ENCODE measurements around the gene RNF123. TPM values are rescaled to one million over a fixed set of nuclear protein-coding genes. Genes with fewer than 3 reads are reported as not detected.
A peak's percentile ranks its signal among the peaks of the same experiment; 100 is the strongest.

RNF123 gene
- total and polyA plus RNA-seq, 2 experiments from 2014 or later, result 21.6 to 22.8 TPM

GRCh38 chr3:49701388-49702077, 12.2 kb downstream of the RNF123 start:
- peak; percentile 39 for DNase-seq
- in situ Hi-C loops (cut with MboI), result no loop called here

GRCh38 chr3:49702672-49703071, 13.3 kb downstream of the RNF123 start:
- H3K9me3 ChIP-seq (ENCODE audit: low read depth), result no peaks in the 10 kb centered on the region
- TF ChIP-seq EZH2phosphoT487 (IDR thresholded peaks at IDR 0.05; ENCODE audit: insufficient read depth, low read depth), result no peak
- TF ChIP-seq EZH2 (IDR thresholded peaks at IDR 0.05; ENCODE audit: insufficient read depth, poor library complexity, severe bottlenecking), result no peak
- DNase-seq, result no peak
- H3K27me3 ChIP-seq (replicated peaks; ENCODE audit: insufficient read depth), result no peaks in the 10 kb centered on the region
- no peaks in the 10 kb centered on the region for H4K20me1 ChIP-seq (ENCODE audit: insufficient read depth)
- 0 out of 2 replicates have a peak, but pooled peaks cover 4% of the 10 kb centered on the region for H3F3A ChIP-seq (ENCODE audit: insufficient read depth)
- H2AFZ ChIP-seq, result no peak overlapping the region
- WGBS, 2 experiments (ENCODE audit: low coverage in 1 of 2, low lambda C conversion rate in 2 of 2, missing lambda C conversion rate in 2 of 2), result 86 to 88% methylated on average over 10 to 11 of the region's 11 CpGs
- no peak overlapping the region for H3K9ac ChIP-seq
- in situ Hi-C loops (cut with MboI), result no loop called here
- no peaks in the 10 kb centered on the region for H3K36me3 ChIP-seq (ENCODE audit: low read depth)
- H3K9me2 ChIP-seq (ENCODE audit: insufficient read depth), result no peaks in the 10 kb centered on the region
- H3K4me1 ChIP-seq (ENCODE audit: insufficient read depth), result no peaks in the 10 kb centered on the region
- no peaks in the 10 kb centered on the region for H3K79me2 ChIP-seq (ENCODE audit: insufficient read depth)
- no peak overlapping the region for H3K4me3 ChIP-seq
- no peak overlapping the region for H3K4me2 ChIP-seq (ENCODE audit: unreplicated experiment)
- H3K27ac ChIP-seq, result no peak overlapping the region

More at GRCh38 chr3:49701388-49702077, 12.2 kb downstream of the RNF123 start:
- no peaks in the 10 kb centered on the region for H4K20me1 ChIP-seq (ENCODE audit: insufficient read depth)
- 0 out of 2 replicates have a peak, but pooled peaks cover under 1% of the 10 kb centered on the region for H3F3A ChIP-seq (ENCODE audit: insufficient read depth)
- H3K4me2 ChIP-seq (ENCODE audit: unreplicated experiment), result no peak overlapping the region
- H3K27me3 ChIP-seq (replicated peaks; ENCODE audit: insufficient read depth), result no peaks in the 10 kb centered on the region
- no peak overlapping the region for H3K27ac ChIP-seq
- H3K9me3 ChIP-seq (ENCODE audit: low read depth), result no peaks in the 10 kb centered on the region
- H3K79me2 ChIP-seq (ENCODE audit: insufficient read depth), result no peaks in the 10 kb centered on the region
- H3K4me3 ChIP-seq, result no peak overlapping the region
- no peaks in the 10 kb centered on the region for H3K36me3 ChIP-seq (ENCODE audit: low read depth)
- H3K9me2 ChIP-seq (ENCODE audit: insufficient read depth), result no peaks in the 10 kb centered on the region
- 92% methylated on average over 16 to 21 of the region's 21 CpGs for WGBS, 2 experiments (ENCODE audit: low coverage in 1 of 2, low lambda C conversion rate in 2 of 2, missing lambda C conversion rate in 2 of 2)
- H2AFZ ChIP-seq, result no peak overlapping the region
- H3K4me1 ChIP-seq (ENCODE audit: insufficient read depth), result no peaks in the 10 kb centered on the region
- H3K9ac ChIP-seq, result no peak overlapping the region
- TF ChIP-seq EZH2phosphoT487 (IDR thresholded peaks at IDR 0.05; ENCODE audit: insufficient read depth, low read depth) (no peak), EZH2 (IDR thresholded peaks at IDR 0.05; ENCODE audit: insufficient read depth, poor library complexity, severe bottlenecking) (no peak)

DNA sequence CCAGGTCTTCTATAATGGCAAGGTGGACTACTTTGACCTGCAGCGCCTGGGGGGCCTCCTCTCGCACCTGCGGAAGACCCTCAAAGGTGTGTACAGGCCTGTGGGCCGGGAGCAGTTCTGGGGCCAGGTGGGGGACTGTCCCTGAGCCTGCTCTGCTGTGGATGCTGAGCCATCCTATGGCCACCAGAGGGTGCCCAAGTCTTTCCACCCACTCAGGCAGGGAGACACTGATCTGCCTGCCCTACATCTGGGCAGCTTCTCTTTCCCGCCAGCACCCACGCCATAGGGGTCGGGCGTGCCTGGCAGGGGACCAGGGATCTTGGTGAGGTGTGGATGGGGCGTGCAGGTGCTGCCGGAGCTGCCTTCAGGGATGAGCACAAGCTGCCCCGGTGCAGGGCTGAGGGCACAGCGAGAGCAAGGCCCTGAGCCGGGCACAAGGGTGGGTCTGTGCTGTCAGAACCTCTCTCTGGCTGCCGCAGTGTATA, 14.1 kb downstream of the RNF123 start:
- Histone ChIP-seq H3K36me3 (ENCODE audit: low read depth) (no peaks in the 10 kb centered on the region), H3K9me3 (ENCODE audit: low read depth) (no peaks in the 10 kb centered on the region), H3K4me2 (ENCODE audit: unreplicated experiment) (no peak overlapping the region), H3K27ac (no peak overlapping the region), H3K79me2 (ENCODE audit: insufficient read depth) (no peaks in the 10 kb centered on the region), H3K4me1 (ENCODE audit: insufficient read depth) (no peaks in the 10 kb centered on the region), H2AFZ (no peak overlapping the region), H3K9me2 (ENCODE audit: insufficient read depth) (no peaks in the 10 kb centered on the region), H3K9ac (no peak overlapping the region), H4K20me1 (ENCODE audit: insufficient read depth) (no peaks in the 10 kb centered on the region), H3K4me3 (no peak overlapping the region), H3K27me3 (replicated peaks; ENCODE audit: insufficient read depth) (no peaks in the 10 kb centered on the region), H3F3A (ENCODE audit: insufficient read depth) (0 out of 2 replicates have a peak, but pooled peaks cover 4% of the 10 kb centered on the region)
- in situ Hi-C loops (cut with MboI), result no loop called here
- peak; percentile 80 for DNase-seq
- TF ChIP-seq EZH2 (IDR thresholded peaks at IDR 0.05; ENCODE audit: insufficient read depth, poor library complexity, severe bottlenecking) (no peak), EZH2phosphoT487 (IDR thresholded peaks at IDR 0.05; ENCODE audit: insufficient read depth, low read depth) (no peak)
- 48 to 49% methylated on average over 14 of the region's 14 CpGs for WGBS, 2 experiments (ENCODE audit: low coverage in 1 of 2, low lambda C conversion rate in 2 of 2, missing lambda C conversion rate in 2 of 2)

DNA sequence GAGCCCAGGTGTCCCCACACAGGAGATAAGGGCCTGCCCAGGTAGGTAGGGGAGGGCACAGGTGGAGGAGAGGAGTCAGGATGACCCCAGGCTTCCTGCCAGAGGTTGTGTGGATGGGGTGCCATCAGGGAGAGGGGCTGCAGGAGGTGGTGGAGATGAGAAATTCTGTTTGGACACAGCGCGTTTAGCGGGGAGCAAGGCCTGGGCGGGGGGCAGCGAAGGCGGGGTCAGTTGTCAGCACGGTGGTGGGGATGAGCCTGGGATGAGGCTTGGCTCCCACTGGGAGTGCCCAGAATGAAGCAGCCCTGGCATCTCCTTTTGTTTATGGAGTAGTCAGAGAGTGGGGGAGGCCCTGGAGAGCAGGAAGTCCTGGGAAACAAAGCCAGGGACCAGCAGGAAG, 14.6 kb downstream of the RNF123 start:
- no peak overlapping the region for H3K27ac ChIP-seq

More for the DNA sequence above, 14.6 kb downstream of the RNF123 start:
- Histone ChIP-seq H3K9me3 (ENCODE audit: low read depth) (no peaks in the 10 kb centered on the region), H2AFZ (no peak overlapping the region), H3K79me2 (ENCODE audit: insufficient read depth) (no peaks in the 10 kb centered on the region), H3K4me1 (ENCODE audit: insufficient read depth) (no peaks in the 10 kb centered on the region), H3K36me3 (ENCODE audit: low read depth) (no peaks in the 10 kb centered on the region), H3F3A (ENCODE audit: insufficient read depth) (0 out of 2 replicates have a peak, but pooled peaks cover 4% of the 10 kb centered on the region), H3K9me2 (ENCODE audit: insufficient read depth) (no peaks in the 10 kb centered on the region), H4K20me1 (ENCODE audit: insufficient read depth) (no peaks in the 10 kb centered on the region), H3K4me3 (no peak overlapping the region), H3K27me3 (replicated peaks; ENCODE audit: insufficient read depth) (no peaks in the 10 kb centered on the region), H3K9ac (no peak overlapping the region), H3K4me2 (ENCODE audit: unreplicated experiment) (no peak overlapping the region)
- DNase-seq, result no peak
- WGBS, 2 experiments (ENCODE audit: low coverage in 1 of 2, low lambda C conversion rate in 2 of 2, missing lambda C conversion rate in 2 of 2), result 88% methylated on average over 7 of the region's 7 CpGs
- TF ChIP-seq EZH2phosphoT487 (IDR thresholded peaks at IDR 0.05; ENCODE audit: insufficient read depth, low read depth) (no peak), EZH2 (IDR thresholded peaks at IDR 0.05; ENCODE audit: insufficient read depth, poor library complexity, severe bottlenecking) (no peak)
- in situ Hi-C loops (cut with MboI), result no loop called here
